Measurements from ENCODE around the gene TIMMDC1.

TIMMDC1 gene

GRCh38 chr3:119498186-119499011 lies at the start of gene TIMMDC1:
TIMMDC1 (plus strand) TSS chr3:119498547; CDS start chr3:119498734, 187 bp downstream.
- DNase-seq (ENCODE audit: insufficient read length, low spot score) (peak; percentile 97), FAIRE-seq (peak; percentile 72)

GRCh38 chr3:119453822-119454221 lies 44.5 kb upstream of the TIMMDC1 start:
- DNase-seq (ENCODE audit: insufficient read length, low spot score) = no peak
- FAIRE-seq = no peak

GRCh38 chr3:119456469-119456868 lies 41.9 kb upstream of the TIMMDC1 start:
- DNase-seq (ENCODE audit: insufficient read length, low spot score) (no peak), FAIRE-seq (no peak)

GRCh38 chr3:119457246-119457645 lies 41.1 kb upstream of the TIMMDC1 start:
- no peak for DNase-seq (ENCODE audit: insufficient read length, low spot score)
- FAIRE-seq = no peak

GRCh38 chr3:119463171-119464169 lies 34.9 kb upstream of the TIMMDC1 start, which contains the start of gene TMEM39A:
TMEM39A (minus strand) TSS chr3:119463615; CDS start chr3:119462074, 1,541 bp downstream.
- DNase-seq (ENCODE audit: insufficient read length, low spot score) = peak; percentile 99
- FAIRE-seq = peak; percentile 99

- DNase-seq (ENCODE audit: insufficient read length, low spot score) (no peak), FAIRE-seq (no peak)
Observed at GRCh38 chr3:119468041-119468440, 30.3 kb upstream of the TIMMDC1 start.

GRCh38 chr3:119469418-119470189 lies 28.7 kb upstream of the TIMMDC1 start:
- FAIRE-seq (no peak), DNase-seq (ENCODE audit: insufficient read length, low spot score) (peak; percentile 19)

GRCh38 chr3:119470866-119471265 lies 27.5 kb upstream of the TIMMDC1 start:
- FAIRE-seq = no peak
- DNase-seq (ENCODE audit: insufficient read length, low spot score) = no peak

GRCh38 chr3:119481079-119481478 lies 17.3 kb upstream of the TIMMDC1 start:
- FAIRE-seq (no peak), DNase-seq (ENCODE audit: insufficient read length, low spot score) (no peak)

GRCh38 chr3:119483101-119483500 lies 15.2 kb upstream of the TIMMDC1 start:
- FAIRE-seq = no peak
- DNase-seq (ENCODE audit: insufficient read length, low spot score) = no peak

- no peak for DNase-seq (ENCODE audit: insufficient read length, low spot score)
- no peak for FAIRE-seq
Observed at GRCh38 chr3:119485563-119485962, 12.8 kb upstream of the TIMMDC1 start.

GRCh38 chr3:119490153-119490552 lies 8.2 kb upstream of the TIMMDC1 start:
- FAIRE-seq (no peak), DNase-seq (ENCODE audit: insufficient read length, low spot score) (no peak)

GRCh38 chr3:119492128-119492527 lies 6.2 kb upstream of the TIMMDC1 start:
- DNase-seq (ENCODE audit: insufficient read length, low spot score) = no peak

GRCh38 chr3:119492810-119493209 lies 5.5 kb upstream of the TIMMDC1 start:
- DNase-seq (ENCODE audit: insufficient read length, low spot score) = no peak
- no peak for FAIRE-seq

More at GRCh38 chr3:119492128-119492527, 6.2 kb upstream of the TIMMDC1 start:
- no peak for FAIRE-seq

GRCh38 chr3:119494597-119494996 lies 3.8 kb upstream of the TIMMDC1 start:
- no peak for DNase-seq (ENCODE audit: insufficient read length, low spot score)
- FAIRE-seq = no peak

GRCh38 chr3:119497820-119498185 lies 544 bp upstream of the TIMMDC1 start:
- DNase-seq (ENCODE audit: insufficient read length, low spot score) (no peak), FAIRE-seq (no peak)

GRCh38 chr3:119500265-119500664 lies 1.9 kb downstream of the TIMMDC1 start:
- FAIRE-seq (no peak), DNase-seq (ENCODE audit: insufficient read length, low spot score) (no peak)

- FAIRE-seq = no peak
- DNase-seq (ENCODE audit: insufficient read length, low spot score) = no peak
Observed at GRCh38 chr3:119500901-119501300, 2.6 kb downstream of the TIMMDC1 start.

- no peak for DNase-seq (ENCODE audit: insufficient read length, low spot score)
- FAIRE-seq = no peak
Observed at GRCh38 chr3:119506631-119507030, 8.3 kb downstream of the TIMMDC1 start.

- DNase-seq (ENCODE audit: insufficient read length, low spot score) = no peak
- no peak for FAIRE-seq
Observed at GRCh38 chr3:119507404-119507803, 9.1 kb downstream of the TIMMDC1 start.
